ENCODE measurements around the gene KRTAP2-2. TPM values are rescaled to one million over a fixed set of nuclear protein-coding genes. Genes with fewer than 3 reads are reported as not detected.

Gene KRTAP2-2
- total RNA-seq, 1 experiment from 2014 or later = not detected

DNA sequence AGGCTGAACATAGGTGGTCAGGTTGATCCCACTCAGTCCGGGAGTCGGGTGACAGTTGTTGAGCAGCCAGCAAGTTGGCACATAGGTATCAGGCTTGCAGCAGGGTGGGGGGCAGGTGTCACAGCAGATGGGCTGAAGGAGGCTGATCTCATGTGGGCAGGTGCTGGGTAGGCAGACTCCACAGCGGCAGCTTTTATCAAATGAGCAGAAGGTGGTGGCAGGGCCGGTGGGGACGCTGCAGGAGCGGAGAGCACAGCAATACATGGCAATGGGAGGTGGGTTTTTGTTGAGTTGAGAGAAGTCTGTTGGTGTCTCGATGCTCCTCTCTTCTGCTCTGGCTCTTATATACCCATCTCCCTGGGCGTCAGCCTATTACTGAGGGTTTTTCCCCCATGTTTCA, 46.2 kb downstream of the KRTAP2-2 start, which contains the start of gene KRTAP3-1:
Gene KRTAP3-1 (minus strand): TSS at position 318 of the 400 bp plus-strand sequence. CDS start 54 bp downstream, at position 264.
- intact Hi-C loops (cut with micrococcal nuclease) = no loop called here
- BruUV-seq (replicated peaks) = no TSS peak
- H3K9me3 Mint-ChIP-seq (ENCODE audit: unreplicated experiment) = no peaks in the 10 kb centered on the region
- no peak within 1 kb of the TSS for H3K27ac Mint-ChIP-seq (ENCODE audit: low read depth, unreplicated experiment)
- TF ChIP-seq, protein P1, sequence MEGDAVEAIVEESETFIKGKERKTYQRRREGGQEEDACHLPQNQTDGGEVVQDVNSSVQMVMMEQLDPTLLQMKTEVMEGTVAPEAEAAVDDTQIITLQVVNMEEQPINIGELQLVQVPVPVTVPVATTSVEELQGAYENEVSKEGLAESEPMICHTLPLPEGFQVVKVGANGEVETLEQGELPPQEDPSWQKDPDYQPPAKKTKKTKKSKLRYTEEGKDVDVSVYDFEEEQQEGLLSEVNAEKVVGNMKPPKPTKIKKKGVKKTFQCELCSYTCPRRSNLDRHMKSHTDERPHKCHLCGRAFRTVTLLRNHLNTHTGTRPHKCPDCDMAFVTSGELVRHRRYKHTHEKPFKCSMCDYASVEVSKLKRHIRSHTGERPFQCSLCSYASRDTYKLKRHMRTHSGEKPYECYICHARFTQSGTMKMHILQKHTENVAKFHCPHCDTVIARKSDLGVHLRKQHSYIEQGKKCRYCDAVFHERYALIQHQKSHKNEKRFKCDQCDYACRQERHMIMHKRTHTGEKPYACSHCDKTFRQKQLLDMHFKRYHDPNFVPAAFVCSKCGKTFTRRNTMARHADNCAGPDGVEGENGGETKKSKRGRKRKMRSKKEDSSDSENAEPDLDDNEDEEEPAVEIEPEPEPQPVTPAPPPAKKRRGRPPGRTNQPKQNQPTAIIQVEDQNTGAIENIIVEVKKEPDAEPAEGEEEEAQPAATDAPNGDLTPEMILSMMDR (IDR thresholded peaks at IDR 0.05; ENCODE audit: unreplicated experiment) = no peak
- no peak within 1 kb of the TSS for H3K4me3 Mint-ChIP-seq (ENCODE audit: unreplicated experiment)
- H3K27me3 Mint-ChIP-seq (ENCODE audit: insufficient read depth, unreplicated experiment) = no peaks in the 10 kb centered on the region
- H3K36me3 Mint-ChIP-seq (ENCODE audit: insufficient read depth, unreplicated experiment) = no peaks in the 10 kb centered on the region
- no peak for DNase-seq (ENCODE audit: unreplicated experiment)
- ChIA-PET CTCF (no interaction called here), POLR2A (interaction anchor here (0.6 kb wide), 1 partner anchor 9 kb away, joined by 3 read pairs; no protein-coding TSS in a partner anchor)
- H3K4me1 Mint-ChIP-seq (ENCODE audit: insufficient read depth, unreplicated experiment) = peaks cover 4% of the 10 kb centered on the region

Other genes with a start within 250 kb of the KRTAP2-2 start
- gene KRT10, start 232.6 kb downstream of the KRTAP2-2 start, total RNA-seq (2022) = 95.5 and 116 TPM in 2 replicates
- not detected in 2 replicates for gene KRT12, start 188.0 kb downstream of the KRTAP2-2 start, total RNA-seq (2022)
- gene KRT20, start 170.0 kb downstream of the KRTAP2-2 start, total RNA-seq (2022) = not detected in 2 replicates
- gene KRT23, start 117.6 kb downstream of the KRTAP2-2 start, total RNA-seq (2022) = not detected in 2 replicates
- not detected in 2 replicates for gene KRT39, start 88.3 kb downstream of the KRTAP2-2 start, total RNA-seq (2022)
- gene KRT40, start 70.9 kb downstream of the KRTAP2-2 start, total RNA-seq (2022) = not detected in 2 replicates
- gene KRTAP3-3, start 61.1 kb downstream of the KRTAP2-2 start, total RNA-seq (2022) = not detected in 2 replicates
- gene KRTAP3-2, start 55.3 kb downstream of the KRTAP2-2 start, total RNA-seq (2022) = not detected in 2 replicates
- gene KRTAP3-1, start 46.1 kb downstream of the KRTAP2-2 start, total RNA-seq (2022) = not detected in 2 replicates
- not detected in 2 replicates for gene KRTAP1-5, start 28.0 kb downstream of the KRTAP2-2 start, total RNA-seq (2022)
- not detected in 2 replicates for gene KRTAP1-4, start 25.0 kb downstream of the KRTAP2-2 start, total RNA-seq (2022)
- not detected in 2 replicates for gene KRTAP1-3, start 20.4 kb downstream of the KRTAP2-2 start, total RNA-seq (2022)
- gene KRTAP1-1, start 13.8 kb downstream of the KRTAP2-2 start, total RNA-seq (2022) = not detected in 2 replicates
- gene KRTAP2-1, start 7.9 kb downstream of the KRTAP2-2 start, total RNA-seq (2022) = not detected in 2 replicates
- gene KRTAP2-3, start 4.9 kb upstream of the KRTAP2-2 start, total RNA-seq (2022) = not detected in 2 replicates
- not detected in 2 replicates for gene KRTAP2-4, start 10.6 kb upstream of the KRTAP2-2 start, total RNA-seq (2022)
- not detected in 2 replicates for gene KRTAP4-7, start 28.9 kb upstream of the KRTAP2-2 start, total RNA-seq (2022)
- not detected in 2 replicates for gene KRTAP4-8, start 42.9 kb upstream of the KRTAP2-2 start, total RNA-seq (2022)
- gene KRTAP4-16, start 47.0 kb upstream of the KRTAP2-2 start, total RNA-seq (2022) = not detected in 2 replicates
- not detected in 2 replicates for gene KRTAP4-9, start 50.2 kb upstream of the KRTAP2-2 start, total RNA-seq (2022)
- gene KRTAP4-11, start 63.1 kb upstream of the KRTAP2-2 start, total RNA-seq (2022) = not detected in 2 replicates
- not detected in 2 replicates for gene KRTAP4-12, start 69.0 kb upstream of the KRTAP2-2 start, total RNA-seq (2022)
- not detected in 2 replicates for gene KRTAP4-6, start 85.3 kb upstream of the KRTAP2-2 start, total RNA-seq (2022)
- not detected in 2 replicates for gene KRTAP4-5, start 94.6 kb upstream of the KRTAP2-2 start, total RNA-seq (2022)
- not detected in 2 replicates for gene KRTAP4-4, start 105.5 kb upstream of the KRTAP2-2 start, total RNA-seq (2022)
- not detected in 2 replicates for gene KRTAP4-3, start 113.0 kb upstream of the KRTAP2-2 start, total RNA-seq (2022)
- gene KRTAP4-2, start 123.0 kb upstream of the KRTAP2-2 start, total RNA-seq (2022) = not detected in 2 replicates
- not detected in 2 replicates for gene KRTAP4-1, start 129.7 kb upstream of the KRTAP2-2 start, total RNA-seq (2022)
- not detected in 2 replicates for gene KRTAP9-1, start 134.7 kb upstream of the KRTAP2-2 start, total RNA-seq (2022)
- not detected in 2 replicates for gene KRTAP9-2, start 171.4 kb upstream of the KRTAP2-2 start, total RNA-seq (2022)
- not detected in 2 replicates for gene KRTAP9-3, start 177.2 kb upstream of the KRTAP2-2 start, total RNA-seq (2022)
- gene KRTAP9-8, start 182.8 kb upstream of the KRTAP2-2 start, total RNA-seq (2022) = not detected in 2 replicates
- not detected in 2 replicates for gene KRTAP9-4, start 194.5 kb upstream of the KRTAP2-2 start, total RNA-seq (2022)
- gene KRTAP9-9, start 200.2 kb upstream of the KRTAP2-2 start, total RNA-seq (2022) = not detected in 2 replicates
- gene KRTAP9-6, start 210.1 kb upstream of the KRTAP2-2 start, total RNA-seq (2022) = not detected in 2 replicates
- not detected in 2 replicates for gene KRTAP9-7, start 220.5 kb upstream of the KRTAP2-2 start, total RNA-seq (2022)
- gene KRTAP29-1, start 247.6 kb upstream of the KRTAP2-2 start, total RNA-seq (2022) = not detected in 2 replicates